Astrocyte (in vitro differentiated cells and primary cell): ENCODE results near the gene APOBEC3C.

ENCODE experiments used
- EZH2 ChIP-seq: IDR thresholded peaks from 2 replicates; pipeline ENCODE4 v1.6.1; 2012; ENCODE audit warnings: mild to moderate bottlenecking, low read length, inconsistent platforms; ENCODE audit not compliant: insufficient read depth
- TF ChIP-seq, protein P1 (sequence below): IDR thresholded peaks from 2 replicates; pipeline ENCODE4 v1.5.1; 2011; ENCODE audit warnings: low read depth, mild to moderate bottlenecking, inconsistent platforms, low read length, moderate library complexity; ENCODE audit not compliant: insufficient read depth

- no peak for TF ChIP-seq EZH2
- TF ChIP-seq, protein P1, sequence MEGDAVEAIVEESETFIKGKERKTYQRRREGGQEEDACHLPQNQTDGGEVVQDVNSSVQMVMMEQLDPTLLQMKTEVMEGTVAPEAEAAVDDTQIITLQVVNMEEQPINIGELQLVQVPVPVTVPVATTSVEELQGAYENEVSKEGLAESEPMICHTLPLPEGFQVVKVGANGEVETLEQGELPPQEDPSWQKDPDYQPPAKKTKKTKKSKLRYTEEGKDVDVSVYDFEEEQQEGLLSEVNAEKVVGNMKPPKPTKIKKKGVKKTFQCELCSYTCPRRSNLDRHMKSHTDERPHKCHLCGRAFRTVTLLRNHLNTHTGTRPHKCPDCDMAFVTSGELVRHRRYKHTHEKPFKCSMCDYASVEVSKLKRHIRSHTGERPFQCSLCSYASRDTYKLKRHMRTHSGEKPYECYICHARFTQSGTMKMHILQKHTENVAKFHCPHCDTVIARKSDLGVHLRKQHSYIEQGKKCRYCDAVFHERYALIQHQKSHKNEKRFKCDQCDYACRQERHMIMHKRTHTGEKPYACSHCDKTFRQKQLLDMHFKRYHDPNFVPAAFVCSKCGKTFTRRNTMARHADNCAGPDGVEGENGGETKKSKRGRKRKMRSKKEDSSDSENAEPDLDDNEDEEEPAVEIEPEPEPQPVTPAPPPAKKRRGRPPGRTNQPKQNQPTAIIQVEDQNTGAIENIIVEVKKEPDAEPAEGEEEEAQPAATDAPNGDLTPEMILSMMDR, result no peak
Observed at GRCh38 chr22:39010946-39011345, 3.1 kb upstream of the APOBEC3C start.
